SK-MEL-5 (cell line): ENCODE measurements around the gene LCE2B. TPM values are rescaled to one million over a fixed set of nuclear protein-coding genes. Genes with fewer than 3 reads are reported as not detected.

Experiments used
- DNase-seq: peaks from one replicate; pipeline ENCODE4 v3.0.0-alpha.2; 2016; ENCODE audit warnings: low read depth, low spot score
- in situ Hi-C: cut with HindIII; loops from 2 replicates; pipeline ENCODE4 v1.10.0; 2016; ENCODE audit warnings: low sequenced_read_pairs, high pct_unique_total_duplicates, low pct_unique_long_range_greater_than_20kb
- total RNA-seq: library from RNA; depleted of rRNA; stranded (reverse); fragments of >200 nt; shearing (Covaris generic); gene quantifications from 2 replicates; pipeline ENCODE4 v1.2.3, GENCODE V29; 2014; rRNA removed

LCE2B gene
- total RNA-seq, 1 experiment from 2014 or later, result not detected

GRCh38 chr1:152699746-152700145, 13.8 kb downstream of the LCE2B start:
- in situ Hi-C loops, result no loop called here
- DNase-seq, result no peak

- no peak for DNase-seq
- in situ Hi-C loops, result no loop called here
These were observed 21.9 kb downstream of the LCE2B start, which contains the start of gene LCE4A for GRCh38 chr1:152707860-152708259. TSS of gene LCE4A (plus strand) at chr1:152708160. CDS start at chr1:152709076, 916 bp downstream.

- no peak for DNase-seq
- in situ Hi-C loops, result no loop called here
These were observed 32.3 kb downstream of the LCE2B start for GRCh38 chr1:152718238-152718637.

GRCh38 chr1:152725261-152725660, 39.3 kb downstream of the LCE2B start:
- in situ Hi-C loops, result no loop called here
- DNase-seq, result no peak

GRCh38 chr1:152728986-152729385, 43.1 kb downstream of the LCE2B start:
- no peak for DNase-seq
- in situ Hi-C loops, result no loop called here

GRCh38 chr1:152735648-152736047, 49.7 kb downstream of the LCE2B start:
- peak; percentile 70 for DNase-seq
- in situ Hi-C loops, result no loop called here

Other genes with a start within 250 kb of the LCE2B start
- not detected in 2 replicates for gene LCE5A, start 175.3 kb upstream of the LCE2B start, total RNA-seq
- gene CRCT1, start 171.6 kb upstream of the LCE2B start, total RNA-seq, result not detected in 2 replicates
- gene LCE3E, start 119.3 kb upstream of the LCE2B start, total RNA-seq, result not detected in 2 replicates
- gene LCE3D, start 105.6 kb upstream of the LCE2B start, total RNA-seq, result not detected in 2 replicates
- not detected in 2 replicates for gene LCE3C, start 85.9 kb upstream of the LCE2B start, total RNA-seq
- gene LCE3B, start 72.3 kb upstream of the LCE2B start, total RNA-seq, result not detected in 2 replicates
- not detected in 2 replicates for gene LCE3A, start 63.0 kb upstream of the LCE2B start, total RNA-seq
- not detected in 2 replicates for gene LCE2D, start 22.7 kb upstream of the LCE2B start, total RNA-seq
- gene LCE2C, start 10.8 kb upstream of the LCE2B start, total RNA-seq, result not detected in 2 replicates
- 2.5 and 3.3 TPM in 2 replicates for gene LCE2A, start 12.2 kb downstream of the LCE2B start, total RNA-seq
- gene LCE4A, start 22.0 kb downstream of the LCE2B start, total RNA-seq, result not detected in 2 replicates
- gene KPRP, start 71.9 kb downstream of the LCE2B start, total RNA-seq, result not detected in 2 replicates
- gene LCE1F, start 89.0 kb downstream of the LCE2B start, total RNA-seq, result not detected in 2 replicates
- not detected in 2 replicates for gene LCE1E, start 100.1 kb downstream of the LCE2B start, total RNA-seq
- not detected in 2 replicates for gene LCE1D, start 110.6 kb downstream of the LCE2B start, total RNA-seq
- gene LCE1C, start 120.5 kb downstream of the LCE2B start, total RNA-seq, result not detected in 2 replicates
- not detected in 2 replicates for gene LCE1B, start 125.8 kb downstream of the LCE2B start, total RNA-seq
- not detected in 2 replicates for gene LCE1A, start 141.3 kb downstream of the LCE2B start, total RNA-seq
- gene LCE6A, start 156.7 kb downstream of the LCE2B start, total RNA-seq, result not detected in 2 replicates
- gene LCE7A, start 173.9 kb downstream of the LCE2B start, total RNA-seq, result not detected in 2 replicates
- gene SMCP, start 192.2 kb downstream of the LCE2B start, total RNA-seq, result not detected in 2 replicates
- not detected in 2 replicates for gene IVL, start 222.4 kb downstream of the LCE2B start, total RNA-seq